Endothelial cell of umbilical vein (primary cell): ENCODE results near the gene XIRP2. TPM values are rescaled to one million over a fixed set of nuclear protein-coding genes. Genes with fewer than 3 reads are reported as not detected.

Source experiments
- BruUV-seq: library from RNA; stranded (reverse); fragments of 400-500 nt; replicated peaks from 2 replicates; lab custom pipeline; 2021; lab: Mats Ljungman, UMichigan
- CTCF ChIA-PET: fragments of 300-600, 350-600 bp; sonication (Branson Sonifier 250); formaldehyde crosslinking; loops from one replicate; lab custom pipeline; 2021; ENCODE audit warnings: antibody characterized with exemption, inconsistent platforms; lab: Charles Lee
- POLR2A ChIA-PET: fragments of 300-600, 350-600 bp; sonication (Branson Sonifier 250); formaldehyde crosslinking; loops from one replicate; lab custom pipeline; 2021; ENCODE audit warnings: antibody characterized with exemption, inconsistent platforms; lab: Charles Lee
- DNase-seq: peaks from one replicate; pipeline ENCODE4 v3.0.0-alpha.2; 2011; ENCODE audit warnings: low read depth, low spot score
- FAIRE-seq: peaks from 2 replicates; lab custom pipeline; 2011; peaks lifted over from hg19 to GRCh38; lab: Jason Lieb, UNC
- H2AFZ ChIP-seq: 2 replicates; pipeline ENCODE4 v1.6.0; 2012; ENCODE audit warnings: low read depth, low read length, control low read depth, inconsistent platforms
- H3K27ac ChIP-seq: 2 replicates; pipeline ENCODE4 v1.5.1; 2011; ENCODE audit warnings: low read depth, mild to moderate bottlenecking, control low read depth, low read length, moderate library complexity; ENCODE audit not compliant: insufficient read depth
- H3K27me3 ChIP-seq, 2 experiments: 2 replicates each; pipeline versions ENCODE4 v1.6.0 to v1.6.1; 2011; ENCODE audit warnings: low read length in 2 of 2, mixed read lengths in 1 of 2; ENCODE audit not compliant: control insufficient read depth in 2 of 2, insufficient read depth in 2 of 2
- H3K36me3 ChIP-seq, 2 experiments: 2 replicates in 1 of 2; 3 replicates in 1 of 2; pipeline ENCODE4 v1.5.1; 2011; ENCODE audit warnings: low read length in 2 of 2, mild to moderate bottlenecking in 1 of 2, moderate library complexity in 1 of 2; ENCODE audit not compliant: control insufficient read depth in 2 of 2, insufficient read depth in 2 of 2; ENCODE audit errors: extremely low read depth in 1 of 2
- H3K4me1 ChIP-seq: 3 replicates; pipeline ENCODE4 v1.5.1; 2011; ENCODE audit warnings: mild to moderate bottlenecking, low read length; ENCODE audit not compliant: control insufficient read depth, insufficient read depth; ENCODE audit errors: extremely low read depth
- H3K4me2 ChIP-seq: 2 replicates; pipeline ENCODE4 v1.6.1; 2011; ENCODE audit warnings: low read length, control low read depth, mixed read lengths; ENCODE audit not compliant: insufficient read depth
- H3K4me3 ChIP-seq, 3 experiments: fragments of 200-600 bp in 1 of 3; sonication (generic), shearing (Covaris generic) in 1 of 3; replicated peaks in 1 of 3; 2 replicates each; pipeline ENCODE4 v1.5.1; 2011 to 2016; ENCODE audit warnings: control low read depth in 3 of 3, low read length in 3 of 3, mild to moderate bottlenecking in 2 of 3, inconsistent platforms in 1 of 3, low read depth in 1 of 3, moderate library complexity in 1 of 3; ENCODE audit not compliant: insufficient read depth in 1 of 3
- H3K79me2 ChIP-seq: 2 replicates; pipeline ENCODE4 v1.6.0; 2012; ENCODE audit warnings: low read length, inconsistent platforms; ENCODE audit not compliant: control insufficient read depth, insufficient read depth
- H3K9ac ChIP-seq: replicated peaks from 2 replicates; pipeline ENCODE3; 2011; ENCODE audit warnings: low read length, control low read depth; ENCODE audit not compliant: insufficient read depth; ENCODE audit errors: extremely low read depth
- H3K9me1 ChIP-seq: replicated peaks from 3 replicates; pipeline ENCODE4 v1.6.0; 2011; ENCODE audit warnings: mild to moderate bottlenecking, low read length; ENCODE audit not compliant: control insufficient read depth, insufficient read depth; ENCODE audit errors: extremely low read depth
- H3K9me3 ChIP-seq: replicated peaks from 2 replicates; pipeline ENCODE4 v1.5.1; 2012; ENCODE audit warnings: low read length, inconsistent platforms; ENCODE audit not compliant: control insufficient read depth, insufficient read depth
- H4K20me1 ChIP-seq: replicated peaks from 2 replicates; pipeline ENCODE3; 2011; ENCODE audit warnings: mild to moderate bottlenecking, low read length; ENCODE audit not compliant: control insufficient read depth, insufficient read depth; ENCODE audit errors: extremely low read depth
- CTCF ChIP-seq, 2 donors: IDR thresholded peaks; 1 replicate in 1 of 2; 2 replicates in 1 of 2; pipeline ENCODE4 v1.5.1; 2011; ENCODE audit warnings: low read length in 2 of 2, mild to moderate bottlenecking in 2 of 2, moderate library complexity in 2 of 2, control low read depth in 1 of 2, inconsistent platforms in 1 of 2, low read depth in 1 of 2; ENCODE audit not compliant: insufficient read depth in 1 of 2; ENCODE audit errors: extremely low read depth in 1 of 2
- FOS ChIP-seq: IDR thresholded peaks from 2 replicates; pipeline ENCODE4 v1.6.1; 2011; ENCODE audit warnings: mild to moderate bottlenecking, low read length, moderate library complexity, borderline replicate concordance; ENCODE audit not compliant: insufficient read depth
- GATA2 ChIP-seq: IDR thresholded peaks from 2 replicates; pipeline ENCODE4 v1.7.0; 2011; ENCODE audit warnings: low read depth, mild to moderate bottlenecking, moderate library complexity, mixed read lengths, low read length; ENCODE audit not compliant: insufficient read length, insufficient read depth
- JUN ChIP-seq: IDR thresholded peaks from 2 replicates; pipeline ENCODE4 v1.6.1; 2011; ENCODE audit warnings: borderline replicate concordance, low read depth; ENCODE audit not compliant: insufficient read length, insufficient read depth
- MYC ChIP-seq: IDR thresholded peaks from one replicate; pipeline ENCODE4 v1.6.1; 2011; ENCODE audit warnings: mild to moderate bottlenecking, low read depth, low read length
- POLR2AphosphoS5 ChIP-seq: IDR thresholded peaks from 2 replicates; pipeline ENCODE4 v1.6.1; 2012; ENCODE audit warnings: low read depth, mild to moderate bottlenecking, control low read depth, low read length, moderate library complexity; ENCODE audit not compliant: insufficient read depth
- dilution Hi-C: fragments of 300-500 bp; cut with MboI; formaldehyde crosslinking; loops from one replicate; pipeline ENCODE4 v1.15.0; 2019; ENCODE audit warnings: low sequenced_read_pairs; ENCODE audit not compliant: extremely low pct_ligation_motif_present
- intact Hi-C: fragments of 100-400 bp; cut with micrococcal nuclease; formaldehyde crosslinking; loops from one replicate; pipeline ENCODE4 v1.10.0; 2022
- polyA plus RNA-seq, 4 experiments: library from polyadenylated mRNA; depleted of rRNA in 3 of 4; stranded (reverse) in 3 of 4; unstranded in 1 of 4; fragments of >200 nt; gene quantifications; 2 replicates each; pipeline versions ENCODE4 v1.2.1 to v1.2.3, GENCODE V29; 2011 to 2012; ENCODE audit warnings: missing spikeins in 1 of 4
- total RNA-seq: library from RNA; stranded (reverse); gene quantifications from 2 replicates; pipeline ENCODE4 v1.2.3, GENCODE V29; 2021

XIRP2 gene
- total and polyA plus RNA-seq, 2 donors (not counting 3 experiments of a cell fraction or from before 2014, with no cell fraction given): 0.08 to 0.66 TPM

DNA sequence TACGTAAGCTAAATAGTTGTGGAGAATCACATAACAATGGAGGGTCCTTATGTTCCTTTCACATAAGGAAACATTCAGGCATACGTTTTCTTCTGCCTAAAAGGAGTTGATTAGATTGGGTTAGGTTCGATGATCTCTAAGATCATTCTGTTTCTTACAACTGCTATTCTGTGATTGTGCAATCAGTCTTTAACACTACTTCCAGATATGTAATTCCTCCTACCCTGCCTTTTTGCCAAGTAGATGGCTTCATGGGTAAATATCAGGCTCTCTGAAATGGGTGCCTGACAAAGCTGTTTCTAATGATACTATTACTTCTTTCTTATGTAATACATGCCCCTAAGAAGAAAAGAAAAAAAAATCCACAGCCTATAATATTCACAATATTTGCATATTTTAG, 321.5 kb downstream of the XIRP2 start:
- intact Hi-C loops: no loop called here
- Histone ChIP-seq H4K20me1 (no peaks in the 10 kb centered on the region), H3K27me3 (no peaks in the 10 kb centered on the region), H3K36me3 (no peaks in the 10 kb centered on the region), H3K4me1 (no peaks in the 10 kb centered on the region), H2AFZ (no peak overlapping the region), H3K4me2 (no peak overlapping the region), H3K4me3 (no peak overlapping the region), H3K27ac (no peak overlapping the region), H3K9ac (no peak overlapping the region), H3K79me2 (no peaks in the 10 kb centered on the region), H3K9me3 (no peaks in the 10 kb centered on the region), H3K9me1 (no peaks in the 10 kb centered on the region)
- POLR2A ChIA-PET: no interaction called here
- no peak for DNase-seq
- TF ChIP-seq JUN (no peak), POLR2AphosphoS5 (no peak)
- dilution Hi-C loops: no loop called here
- CTCF ChIA-PET: interaction anchor here (0.8 to 1.4 kb wide), 2 partner anchors 82 to 909 kb away, joined by 3 to 5 read pairs; no protein-coding TSS in a partner anchor
- BruUV-seq: no TSS peak
- no peak for FAIRE-seq

- Histone ChIP-seq H3K4me3 (no peak overlapping the region), H4K20me1 (no peaks in the 10 kb centered on the region), H2AFZ (no peak overlapping the region), H3K27me3 (no peaks in the 10 kb centered on the region), H3K4me2 (no peak overlapping the region), H3K4me1 (no peaks in the 10 kb centered on the region), H3K9ac (no peak overlapping the region), H3K9me3 (no peaks in the 10 kb centered on the region), H3K36me3 (no peaks in the 10 kb centered on the region), H3K9me1 (no peaks in the 10 kb centered on the region), H3K79me2 (no peaks in the 10 kb centered on the region), H3K27ac (no peak overlapping the region)
- peak; percentile 55 for DNase-seq
- no TSS peak for BruUV-seq
- dilution Hi-C loops: no loop called here
- ChIA-PET POLR2A (no interaction called here), CTCF (interaction anchor here (0.8 to 2.5 kb wide), 6 partner anchors 8 to 675 kb away, joined by 3 to 25 read pairs (median 6); no protein-coding TSS in a partner anchor)
- FAIRE-seq: peak; percentile 71
- intact Hi-C loops: loop anchor here (1.0 kb wide), 3 partner anchors 85 to 673 kb away; no protein-coding TSS in a partner anchor
- TF ChIP-seq MYC (no peak), CTCF (IDR thresholded peaks at IDR 0.05; ENCODE audit: extremely low read depth in 1 of 2, insufficient read depth in 1 of 2, low read depth in 1 of 2, low read length in 2 of 2) (peak; percentile 17 to 55), JUN (no peak), GATA2 (no peak), FOS (no peak)
Observed at GRCh38 chr2:167212014-167212648, 323.9 kb downstream of the XIRP2 start.
